ENCODE measurements around the gene PXN.
"Not testable (repeated sequence)": the region's sequence is repeated elsewhere in the genome, so short reads cannot be mapped to it uniquely, and the experiment has no call there.

The PXN gene

DNA sequence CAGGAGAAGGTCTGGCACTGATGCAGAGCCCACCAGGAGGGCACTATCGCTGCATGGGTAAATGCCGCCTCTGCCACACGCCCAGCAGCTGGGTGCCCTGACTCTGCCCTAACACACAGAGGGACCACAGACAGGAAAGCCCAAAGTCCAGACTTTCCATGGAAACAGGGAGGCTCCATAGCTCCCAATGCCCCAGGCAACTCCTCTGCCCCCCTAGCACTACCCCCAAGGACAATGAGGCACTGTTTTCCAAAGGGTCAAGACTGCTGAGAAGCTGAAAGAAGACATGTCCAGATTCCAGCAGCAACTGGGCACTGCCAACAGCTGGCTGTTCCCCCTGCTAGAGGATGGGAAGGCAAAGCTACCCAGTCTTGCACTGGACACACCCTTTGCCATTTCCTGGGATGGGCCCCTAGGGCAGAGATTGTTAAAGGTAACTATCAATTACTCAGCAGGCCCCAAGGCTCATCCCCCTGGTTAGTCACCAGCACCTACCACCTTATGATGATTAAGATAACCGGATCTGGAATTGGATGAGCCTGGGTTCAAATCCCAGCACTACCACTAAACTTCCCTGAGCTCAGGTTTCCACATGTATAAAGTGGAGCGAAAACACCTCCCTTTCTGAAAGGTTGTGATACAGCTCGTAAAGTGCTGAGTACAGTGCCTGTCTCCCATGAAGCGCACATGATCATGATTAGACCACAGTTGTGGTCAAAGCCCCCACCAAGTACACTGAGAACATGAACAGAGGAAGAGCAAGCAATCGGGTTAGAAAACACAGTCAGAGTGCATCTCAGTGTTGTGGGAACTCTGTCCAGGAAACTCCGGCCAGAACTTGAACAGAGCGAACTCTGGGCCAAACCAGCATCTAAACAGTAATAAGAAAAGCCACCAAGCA is 3.3 kb downstream of the PXN start:
- no peak for DNase-seq

DNA sequence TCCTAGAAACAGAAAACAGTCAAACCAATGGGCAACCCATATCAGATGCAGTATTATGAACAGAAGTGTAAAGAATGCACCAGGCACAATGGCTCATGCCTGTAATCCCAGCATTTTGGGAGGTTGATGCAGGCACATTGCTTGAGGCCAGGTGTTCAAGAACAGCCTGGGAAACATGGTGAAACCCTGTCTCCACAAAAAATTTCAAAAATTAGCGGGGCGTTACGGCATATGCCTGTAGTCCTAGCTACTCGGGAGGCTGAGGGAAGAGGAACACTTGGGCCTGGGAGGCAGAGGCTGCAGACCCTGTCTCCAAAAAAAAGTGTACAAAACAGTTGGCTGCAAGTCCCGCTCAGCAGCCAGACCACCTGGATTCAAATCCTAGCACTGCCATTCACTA is 4.9 kb downstream of the PXN start:
- DNase-seq, result no peak

DNA sequence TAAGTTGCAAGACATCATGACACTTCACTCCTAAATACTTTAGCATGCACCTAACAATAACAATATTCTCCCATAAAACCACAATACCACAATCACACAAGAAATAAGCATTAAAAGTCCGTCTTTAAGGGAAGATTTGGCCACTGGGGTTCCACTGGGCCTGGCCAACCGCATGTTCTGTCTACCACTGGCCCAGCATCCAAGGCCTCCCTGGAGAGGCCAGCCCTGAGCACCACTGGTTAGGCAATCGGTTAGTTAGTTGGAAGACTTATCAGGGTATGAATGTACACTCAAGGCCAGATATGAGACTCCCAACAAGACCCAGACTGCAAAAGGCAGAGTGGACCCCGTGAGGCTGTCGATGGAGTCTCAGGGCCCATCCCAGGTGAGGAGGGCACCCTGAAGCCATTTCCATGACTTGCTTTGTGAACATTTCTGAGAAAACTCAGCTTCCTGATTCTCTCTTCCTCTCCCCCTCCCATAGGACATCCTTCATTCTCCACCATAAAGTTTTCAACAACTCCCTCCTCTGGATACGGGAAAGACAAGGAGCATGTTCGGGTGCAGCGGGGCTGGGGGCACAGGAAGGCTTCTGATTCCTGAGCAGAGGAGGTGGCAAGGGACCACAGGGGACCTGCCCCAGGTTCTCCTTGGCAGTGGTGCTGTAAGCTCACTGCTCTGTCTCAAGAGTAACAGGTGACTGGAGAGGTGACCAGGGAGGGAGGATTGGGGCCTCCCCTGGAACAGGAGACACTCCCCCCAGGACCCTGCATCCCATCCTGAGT is 5.9 kb downstream of the PXN start:
- no peak for DNase-seq

DNA sequence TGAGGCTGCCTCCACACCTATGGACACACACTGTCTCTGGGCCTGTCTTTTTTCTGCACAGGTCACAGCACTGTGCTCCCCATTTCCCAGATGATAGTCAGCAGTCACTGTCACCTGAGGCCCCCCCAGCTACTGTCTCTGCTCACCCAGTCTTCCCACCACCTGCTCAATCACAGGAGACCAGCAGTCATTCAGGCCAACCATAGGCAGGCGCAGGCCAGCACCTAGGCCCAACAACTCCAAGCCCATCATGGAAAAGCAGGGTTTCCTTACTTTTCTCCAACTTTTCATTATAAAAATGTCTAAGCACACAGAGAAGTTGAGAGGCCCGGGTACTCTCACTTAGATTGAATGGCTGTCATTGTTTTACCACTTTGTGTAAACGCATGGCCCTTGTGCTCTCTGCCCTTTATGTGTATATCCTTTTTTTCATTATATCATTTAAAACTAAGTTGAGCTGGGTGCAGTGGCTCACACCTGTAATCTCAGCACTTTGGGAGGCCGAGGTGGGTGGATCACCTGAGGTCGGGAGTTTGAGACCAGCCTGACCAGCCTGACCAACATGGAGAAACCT is 7.1 kb downstream of the PXN start:
- no peak for DNase-seq

DNA sequence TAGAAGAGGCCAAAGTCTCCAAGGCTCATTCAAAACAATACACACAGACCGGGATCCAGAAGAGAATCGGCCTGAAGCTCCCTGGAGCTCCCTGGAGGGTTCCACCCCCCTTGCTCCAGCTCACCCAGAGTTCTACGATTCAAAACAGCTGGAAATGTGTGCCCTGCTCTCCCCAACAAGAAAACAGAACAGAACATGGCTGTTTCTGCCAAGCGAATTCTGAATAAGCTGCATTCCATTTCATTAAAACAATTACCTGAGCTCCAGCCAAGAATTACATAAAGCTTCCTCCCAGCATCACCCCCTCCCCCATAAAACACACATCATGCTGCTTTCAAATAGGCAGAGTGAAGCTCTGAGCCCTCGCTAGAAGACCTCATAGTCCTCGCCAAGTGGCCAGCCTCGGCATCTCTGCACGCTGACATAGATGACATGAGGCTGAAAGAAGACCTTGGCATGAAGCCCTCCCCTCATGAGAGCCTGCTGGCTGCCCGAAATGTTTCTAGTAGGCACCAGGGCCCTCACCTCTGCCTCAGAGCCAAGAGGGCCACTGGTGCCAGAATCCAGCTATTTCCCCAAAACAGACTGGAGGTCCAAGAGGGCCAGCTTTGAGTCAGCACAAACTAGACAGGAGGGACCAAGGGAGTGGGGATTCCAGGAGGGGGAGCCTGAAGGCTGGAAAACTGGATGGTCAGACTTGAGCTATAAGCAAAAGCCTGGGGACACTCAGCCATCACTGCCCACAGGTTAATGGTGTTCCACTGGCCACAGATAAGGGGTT is 8.3 kb downstream of the PXN start:
- no peak for DNase-seq

DNA sequence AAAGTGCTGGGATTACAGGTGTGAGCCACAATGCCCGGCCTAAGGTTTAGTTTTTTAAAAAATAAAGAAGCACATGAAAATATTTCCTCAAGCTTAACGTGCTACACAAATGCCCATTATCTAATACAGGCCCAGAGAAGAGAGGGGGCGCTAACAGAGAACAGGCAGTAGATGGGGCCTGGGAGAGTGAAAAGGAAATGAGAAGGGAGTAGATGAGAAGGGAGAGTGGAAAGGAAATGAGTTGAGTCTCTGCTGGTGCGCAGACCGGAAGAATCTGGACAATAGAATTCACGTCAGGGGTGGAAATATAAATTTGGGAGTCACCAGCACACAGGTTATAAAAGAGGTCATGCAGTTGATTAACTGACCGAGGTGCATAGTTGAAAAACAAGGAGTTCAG is 10.7 kb downstream of the PXN start:
- no peak for DNase-seq

DNA sequence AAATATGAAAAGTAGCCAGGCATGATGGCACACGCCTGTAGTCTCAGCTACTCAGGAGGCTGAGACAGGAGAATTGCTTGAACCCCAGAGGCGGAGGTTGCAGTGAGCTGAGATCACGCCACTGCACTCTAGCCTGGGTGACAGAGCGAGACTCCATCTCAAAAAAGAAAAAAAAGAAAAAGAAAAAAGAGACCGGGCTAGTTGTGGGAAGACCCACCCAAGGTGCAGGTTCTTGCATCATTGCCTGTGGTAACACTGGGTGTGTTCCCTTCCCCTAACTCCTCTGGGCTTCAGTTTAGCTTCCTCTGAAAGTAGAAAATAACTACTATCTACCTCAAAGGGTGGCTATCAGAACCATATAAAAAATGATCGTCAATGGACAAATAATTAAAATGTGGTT is 12.2 kb downstream of the PXN start:
- DNase-seq, result peak; percentile 36

DNA sequence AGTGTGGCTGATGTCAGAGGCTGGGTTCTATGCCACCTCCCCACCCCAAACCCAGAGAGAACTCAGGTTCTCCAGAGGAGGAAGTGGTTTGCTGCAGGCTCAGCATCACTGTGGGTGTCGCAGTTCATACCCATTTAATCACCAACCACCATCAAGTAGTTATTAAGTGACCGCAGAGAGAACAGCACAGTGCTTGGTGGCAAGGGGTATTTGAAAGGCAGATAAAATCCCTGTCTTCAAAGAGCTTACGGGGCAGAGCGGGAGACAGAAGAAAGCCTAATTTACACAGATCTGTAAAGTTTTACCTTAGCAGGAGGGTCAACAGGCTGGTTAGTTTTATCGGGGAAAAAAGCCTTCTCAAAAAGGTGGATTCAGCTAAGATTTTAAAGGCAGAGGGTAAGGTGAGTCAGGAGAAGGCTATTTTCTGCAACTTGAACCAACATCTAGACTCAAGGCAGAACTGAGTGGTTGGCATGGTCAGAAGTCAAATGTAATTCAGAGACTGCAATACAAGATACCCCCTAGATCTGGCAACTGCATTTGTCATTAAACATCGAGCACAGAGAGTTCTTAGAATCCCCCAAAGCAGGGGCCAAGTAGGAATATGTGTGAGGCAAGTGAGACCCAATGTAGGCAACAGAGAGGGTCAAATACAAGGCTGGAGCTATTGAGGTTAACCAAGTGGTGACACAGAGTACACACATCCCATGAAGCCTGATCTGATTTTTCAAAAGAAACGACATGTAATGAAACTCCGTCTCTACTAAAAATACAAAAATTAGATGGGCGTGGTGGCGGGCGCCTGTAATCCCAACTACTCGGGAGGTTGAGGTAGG is 13.2 kb downstream of the PXN start:
- DNase-seq, result peak; percentile 72

DNA sequence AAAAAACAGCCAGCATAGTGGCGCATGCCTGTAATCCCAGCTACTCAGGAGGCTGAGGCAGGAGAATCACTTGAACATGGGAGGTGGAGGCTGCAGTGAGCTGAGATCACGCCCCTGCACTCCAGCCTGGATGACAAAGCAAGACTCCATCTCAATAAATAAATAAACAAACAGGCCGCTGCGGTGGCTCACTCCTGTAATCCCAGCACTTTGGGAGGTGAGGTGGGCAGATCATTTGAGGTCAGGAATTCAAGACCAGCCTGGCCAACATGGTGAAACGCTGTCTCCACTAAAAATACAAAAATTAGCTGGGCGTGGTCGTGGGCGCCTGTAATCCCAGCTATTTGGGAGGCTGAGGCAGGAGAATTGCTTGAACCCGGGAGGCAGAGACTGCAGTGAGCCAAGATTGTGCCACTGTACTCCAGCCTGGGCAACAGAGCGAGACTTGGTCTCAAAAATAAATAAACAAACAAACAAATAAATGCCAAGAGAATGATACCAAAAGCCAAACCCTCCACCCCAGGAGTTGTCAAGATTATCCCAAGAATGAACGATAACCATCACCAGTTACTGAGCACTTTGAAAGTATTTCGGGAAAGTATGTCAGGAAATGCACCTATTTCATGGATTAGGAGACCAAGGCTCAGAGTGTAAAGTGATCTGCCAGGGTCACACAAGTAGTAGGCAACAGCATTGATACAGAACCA is 14.0 kb downstream of the PXN start:
- not testable (repeated sequence) for DNase-seq

DNA sequence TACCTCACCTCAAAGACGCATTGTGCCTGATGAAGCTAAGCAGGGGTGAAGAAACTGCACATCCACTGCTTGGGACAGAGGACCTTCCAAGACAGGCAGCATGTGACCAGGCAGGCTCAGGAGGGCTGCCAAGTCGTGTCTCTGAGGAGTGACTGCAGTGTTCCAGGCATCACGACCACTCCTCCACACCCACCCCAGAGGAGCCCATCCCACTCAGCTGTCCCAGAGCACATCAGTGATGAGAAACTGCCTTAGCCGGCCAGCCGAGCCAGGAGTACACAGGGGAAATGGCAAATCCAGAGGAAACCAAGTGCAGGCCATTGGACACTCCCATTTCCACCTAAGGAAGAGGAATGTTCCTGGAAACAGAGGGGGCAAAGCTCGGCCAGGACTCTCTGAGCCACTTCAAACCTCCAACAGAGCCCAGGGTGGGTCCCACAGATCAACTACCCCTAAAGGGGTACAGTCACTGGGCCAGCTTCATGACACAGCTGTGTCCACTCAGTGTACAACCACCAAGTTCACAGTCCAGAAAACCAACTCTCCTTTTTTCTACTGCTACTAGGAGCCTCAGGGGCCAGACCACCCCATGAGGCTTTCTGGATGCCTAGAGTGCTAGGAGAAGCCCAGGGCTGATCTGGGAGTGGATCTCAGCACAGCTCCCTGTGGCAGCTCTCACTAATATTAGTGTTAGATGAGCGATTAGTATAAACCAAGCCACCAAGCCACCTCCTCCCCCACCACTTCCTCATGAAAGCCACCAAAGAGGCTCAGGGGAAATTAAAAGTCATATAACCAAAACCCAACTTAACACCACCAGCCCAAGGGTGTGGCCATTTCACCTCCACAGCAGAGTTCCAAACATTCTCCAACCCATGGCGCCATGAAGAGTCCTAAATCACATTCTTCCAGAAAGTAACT is 15.4 kb downstream of the PXN start:
- DNase-seq, result no peak

DNA sequence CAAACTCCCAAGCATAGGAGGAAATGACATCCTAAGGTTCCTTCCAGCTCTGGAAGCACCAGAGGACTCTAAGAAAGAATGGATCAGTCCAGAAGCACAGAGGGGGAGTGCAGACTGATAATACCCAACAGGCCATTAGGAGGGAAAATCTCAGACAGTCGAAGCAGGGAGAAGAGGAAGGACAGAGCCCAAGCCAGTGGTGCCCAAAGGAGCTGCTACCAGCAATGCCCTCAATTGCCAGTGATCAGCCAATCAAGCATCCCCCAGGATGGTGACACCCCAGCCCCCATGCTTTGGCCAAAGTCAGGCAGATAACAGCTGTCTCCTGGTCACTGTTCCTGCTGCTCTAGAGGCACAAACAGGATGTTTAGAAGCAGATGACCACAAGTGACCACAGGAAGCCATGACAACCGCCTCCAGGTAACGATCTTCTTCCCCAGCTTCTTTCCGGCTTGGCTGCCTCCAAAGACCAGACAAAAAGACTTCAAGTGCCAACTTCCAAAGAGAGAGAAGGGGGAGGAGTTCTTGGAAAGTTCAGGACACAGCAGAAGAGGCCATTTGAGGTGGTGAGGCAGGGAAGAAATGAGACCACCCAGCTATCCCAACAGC is 16.2 kb downstream of the PXN start:
- DNase-seq, result no peak

DNA sequence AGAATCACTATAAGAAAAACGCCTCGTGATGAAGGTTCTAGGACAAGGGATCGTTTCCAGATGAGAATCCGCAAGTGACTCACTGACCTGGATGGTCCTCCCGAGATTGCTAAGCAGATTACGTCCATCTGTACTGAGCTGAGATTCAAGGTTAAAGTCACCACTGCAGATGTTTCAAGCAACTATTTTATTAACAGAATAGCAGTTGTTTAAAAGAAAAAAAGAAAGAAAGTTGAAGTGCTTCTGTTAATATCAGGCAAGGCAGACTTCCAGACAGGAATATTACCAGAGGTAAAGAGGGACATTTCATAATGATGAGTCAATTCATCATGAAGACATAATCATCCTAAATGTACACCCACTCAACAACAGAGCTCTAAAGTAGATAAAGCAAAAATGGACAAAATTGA is 17.9 kb downstream of the PXN start:
- no peak for DNase-seq

DNA sequence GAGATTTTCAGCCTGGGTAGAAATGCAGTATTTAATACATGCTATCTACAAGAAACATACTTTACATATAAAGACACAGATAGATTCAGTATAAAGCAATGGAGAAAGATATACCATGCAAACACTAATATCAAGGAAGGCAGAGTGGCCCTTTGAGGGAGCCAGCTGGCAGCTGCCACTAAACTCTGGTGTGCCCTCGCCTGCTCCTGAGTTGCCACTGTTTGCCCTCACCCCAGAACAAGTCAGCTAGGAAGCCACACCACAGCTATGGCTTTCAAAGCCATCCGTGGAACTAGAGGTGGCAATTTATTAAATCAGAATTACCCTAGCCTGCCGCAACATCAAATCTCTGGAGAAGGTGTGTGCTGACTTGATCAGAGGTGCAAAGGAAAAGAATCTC is 18.3 kb downstream of the PXN start:
- DNase-seq, result no peak

DNA sequence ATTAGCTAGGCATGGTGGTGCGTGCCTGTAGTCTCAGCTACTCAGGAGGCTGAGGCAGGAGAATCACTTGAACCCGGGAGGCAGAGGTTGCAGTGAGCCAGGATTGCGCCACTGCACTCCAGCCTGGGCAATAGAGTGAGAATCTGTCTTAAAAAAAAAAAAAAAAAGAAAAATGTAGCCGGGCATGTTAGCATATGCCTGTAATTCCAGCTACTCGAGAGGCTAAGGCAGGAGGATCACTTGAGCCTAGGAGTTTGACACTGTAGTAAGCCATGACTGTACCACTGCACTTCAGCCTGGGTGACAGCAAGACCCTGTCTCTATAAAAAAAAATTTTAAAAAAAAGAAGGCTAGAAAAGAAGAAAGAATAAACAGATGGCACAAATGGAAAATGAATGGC is 18.8 kb downstream of the PXN start:
- not testable (repeated sequence) for DNase-seq

DNA sequence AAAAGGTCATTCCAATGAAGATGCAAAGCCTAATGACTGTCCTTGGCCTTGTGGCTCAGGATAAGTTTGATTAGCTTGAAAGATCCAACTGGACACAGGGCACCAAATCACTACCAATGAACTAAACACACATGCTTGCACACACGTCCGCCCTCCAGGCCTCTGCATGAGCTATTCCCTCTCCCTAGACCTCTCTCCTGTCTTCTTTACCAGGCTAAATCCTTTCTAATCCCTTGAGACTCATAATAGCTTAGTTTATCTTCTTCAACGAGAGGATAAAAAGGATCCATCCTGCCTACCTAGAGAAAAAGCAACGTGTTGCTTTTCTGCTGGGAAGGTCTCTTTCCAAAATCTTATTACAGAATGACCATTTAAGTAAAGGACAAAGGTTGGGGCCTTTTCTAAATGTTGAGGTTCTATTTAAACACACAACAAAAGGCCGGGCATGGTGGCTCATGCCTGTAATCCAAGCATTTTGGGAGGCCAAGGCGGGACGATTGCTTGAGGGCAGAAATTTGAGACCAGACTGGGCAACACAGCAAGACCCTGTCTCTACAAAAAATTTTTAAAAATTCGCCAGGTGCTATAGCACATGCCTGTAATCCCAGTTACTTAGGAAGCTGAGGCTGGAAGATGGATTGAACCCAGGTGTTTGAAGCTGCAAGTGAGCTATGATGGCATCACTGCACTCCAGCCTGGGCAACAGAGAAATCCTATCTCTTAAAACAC is 22.4 kb downstream of the PXN start:
- no peak for DNase-seq

DNA sequence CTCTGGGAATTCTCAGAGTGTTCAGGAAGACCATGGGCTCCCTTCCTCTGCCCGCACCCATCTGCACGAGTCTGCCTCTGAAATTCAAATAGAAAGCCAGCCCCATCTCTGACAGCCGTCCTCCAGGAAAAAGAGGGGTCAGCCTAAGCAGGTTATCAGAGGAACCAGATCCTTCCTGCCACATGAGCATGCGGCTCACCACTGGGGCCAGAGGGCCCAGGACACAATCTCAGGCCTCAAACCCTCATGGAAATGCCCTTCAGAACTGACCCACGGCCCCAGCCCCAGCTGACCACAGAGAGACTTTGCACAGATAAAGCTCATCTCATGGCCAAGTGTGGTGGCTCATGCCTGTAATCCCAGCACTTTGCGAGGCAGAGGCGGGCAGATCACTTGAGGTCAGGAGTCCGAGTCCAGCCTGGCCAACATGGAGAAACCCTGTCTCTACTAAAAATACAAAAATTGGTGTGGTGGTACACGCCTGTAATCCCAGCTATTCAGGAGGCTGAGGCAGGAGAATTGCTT is 23.2 kb downstream of the PXN start:
- DNase-seq, result no peak

DNA sequence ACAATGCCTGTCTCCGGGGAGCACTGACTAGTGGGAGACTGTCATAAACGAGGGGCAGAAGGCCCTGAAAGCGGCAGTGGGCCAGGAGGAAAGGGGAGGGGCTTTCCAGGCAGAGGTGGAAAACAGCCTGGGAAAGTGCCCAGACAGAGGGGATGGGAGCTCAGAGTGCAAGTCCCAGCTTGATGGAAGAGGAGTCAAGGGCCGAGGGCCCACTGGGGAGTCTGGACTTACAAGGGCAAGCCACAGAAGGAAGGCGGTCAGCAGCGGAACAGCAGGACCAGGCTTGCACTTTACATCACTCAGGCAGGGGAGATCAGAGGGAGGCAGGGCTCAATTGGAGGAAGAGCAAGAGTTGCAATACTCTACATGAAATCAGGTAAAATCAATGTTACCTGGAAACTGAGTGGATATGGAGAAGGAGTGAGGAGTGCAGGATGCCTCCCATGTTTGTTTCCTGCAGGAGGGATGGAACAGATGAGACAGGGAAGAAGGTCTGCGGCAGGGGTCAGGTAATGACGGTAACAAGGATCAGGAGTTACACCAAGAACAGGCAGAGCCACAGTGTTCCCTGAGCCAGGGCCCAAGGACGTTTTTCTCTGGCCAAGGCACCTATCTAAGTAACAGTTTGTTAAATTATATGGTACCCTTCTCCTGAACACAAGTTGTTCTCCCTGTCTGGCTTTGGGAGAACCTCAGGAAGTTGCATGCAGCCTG is 23.8 kb downstream of the PXN start:
- no peak for DNase-seq

DNA sequence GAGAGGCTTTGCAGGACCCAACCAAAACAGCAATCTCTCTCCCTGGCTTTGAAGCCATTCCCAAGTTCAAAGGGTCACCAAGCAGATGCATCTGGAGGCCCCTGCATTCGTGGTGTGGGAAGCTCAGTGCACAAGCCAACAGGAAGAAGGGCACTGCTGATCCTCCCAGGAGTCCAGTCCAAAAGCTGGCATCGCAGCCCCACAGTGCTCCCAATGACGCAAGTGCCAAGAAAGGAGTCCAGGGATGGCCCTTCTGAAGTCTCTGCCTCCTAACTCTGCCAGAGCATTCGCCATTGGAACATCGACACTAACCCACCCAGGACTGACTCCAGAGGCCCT is 25.1 kb downstream of the PXN start:
- DNase-seq, result no peak
